K562 (cell line): ENCODE data around the gene KCNJ12. TPM values are rescaled to one million over a fixed set of nuclear protein-coding genes. Genes with fewer than 3 reads are reported as not detected.
"Not testable (repeated sequence)": the region's sequence is repeated elsewhere in the genome, so short reads cannot be mapped to it uniquely, and the experiment has no call there.

Experiments used
- ATAC-seq: fragments of 200-7000 bp; cut with Tn5 transposase; 3 replicates; pipeline ENCODE4 v1.9.1; 2020; ENCODE audit warnings: moderate library complexity
- BruUV-seq: library from RNA; stranded (reverse); fragments of 400-500 nt; replicated peaks from 2 replicates; lab custom pipeline; 2021; lab: Mats Ljungman, UMichigan
- CTCF ChIA-PET: fragments of 300-600 bp; formaldehyde crosslinking; extraction: SDS; loops from one replicate; lab custom pipeline; 2021; ENCODE audit warnings: low intra/inter-chr PET ratio; lab: Yijun Ruan, JAX
- POLR2A ChIA-PET: fragments of 300-600, 350-650 bp; sonication (Branson Sonifier 250); formaldehyde crosslinking; extraction: SDS; loops from one replicate; lab custom pipeline; 2021; ENCODE audit warnings: antibody characterized with exemption, inconsistent platforms; lab: Yijun Ruan, JAX
- DNase-seq, 4 experiments: peaks; one replicate each; pipeline versions ENCODE4 v3.0.0 to v3.0.0-alpha.2; 2011 to 2018; ENCODE audit warnings: low spot score in 3 of 4, mixed read lengths in 3 of 4; ENCODE audit errors: extremely low read depth in 1 of 4
- FAIRE-seq: peaks from 2 replicates; lab custom pipeline; 2011; peaks lifted over from hg19 to GRCh38; lab: Jason Lieb, UNC
- H2AFZ ChIP-seq: 2 replicates; pipeline ENCODE4 v1.6.0; 2011; ENCODE audit warnings: low read depth, low read length, control low read depth, inconsistent platforms
- H3K27ac ChIP-seq: fragments of 200-600 bp; 3 replicates; pipeline ENCODE4 v1.8.0; 2011; ENCODE audit warnings: low read depth, mild to moderate bottlenecking, control low read depth, inconsistent platforms, low read length, moderate library complexity, mixed read lengths; ENCODE audit errors: extremely low read depth
- H3K27me3 ChIP-seq, 2 experiments: fragments of 300-600 bp in 1 of 2; 2 replicates in 1 of 2; 3 replicates in 1 of 2; pipeline versions ENCODE4 v1.6.0 to v1.8.0; 2011; ENCODE audit warnings: inconsistent platforms in 2 of 2, low read length in 2 of 2, mild to moderate bottlenecking in 1 of 2, mixed read lengths in 1 of 2, moderate library complexity in 1 of 2; ENCODE audit not compliant: control insufficient read depth in 2 of 2, insufficient read depth in 2 of 2
- H3K36me3 ChIP-seq: fragments of 300-600 bp; 3 replicates; pipeline ENCODE4 v1.8.0; 2011; ENCODE audit warnings: mild to moderate bottlenecking, low read length, inconsistent platforms; ENCODE audit not compliant: control insufficient read depth, insufficient read depth
- H3K4me1 ChIP-seq, 2 experiments: fragments of 200-600 bp in 1 of 2; replicated peaks in 1 of 2; 2 replicates in 1 of 2; 3 replicates in 1 of 2; pipeline versions ENCODE4 v1.5.1 to v1.8.0; 2011; ENCODE audit warnings: inconsistent platforms in 2 of 2, low read length in 2 of 2, mild to moderate bottlenecking in 1 of 2, mixed read lengths in 1 of 2, moderate library complexity in 1 of 2; ENCODE audit not compliant: control insufficient read depth in 2 of 2, insufficient read depth in 2 of 2
- H3K4me2 ChIP-seq: 2 replicates; pipeline ENCODE4 v1.6.1; 2011; ENCODE audit warnings: low read length, control low read depth, inconsistent platforms, mixed read lengths; ENCODE audit not compliant: insufficient read depth
- H3K4me3 ChIP-seq: fragments of 200-600 bp; sonication (generic), shearing (Covaris generic); 2 replicates; pipeline ENCODE4 v1.5.1; 2016; ENCODE audit warnings: control low read depth, inconsistent platforms
- H3K79me2 ChIP-seq: fragments of 200-600 bp; 3 replicates; pipeline ENCODE4 v1.8.0; 2011; ENCODE audit warnings: low read length, inconsistent platforms; ENCODE audit not compliant: control insufficient read depth, insufficient read depth
- H3K9ac ChIP-seq, 2 experiments: 2 replicates each; pipeline versions ENCODE4 v1.6.0 to v1.6.1; 2011; ENCODE audit warnings: low read depth in 2 of 2, low read length in 2 of 2, control low read depth in 1 of 2, inconsistent platforms in 1 of 2, mild to moderate bottlenecking in 1 of 2, mixed read lengths in 1 of 2; ENCODE audit not compliant: insufficient read depth in 1 of 2
- H3K9me1 ChIP-seq: one replicate; pipeline ENCODE4 v1.6.0; 2011; ENCODE audit warnings: inconsistent platforms, mild to moderate bottlenecking, low read length, moderate library complexity; ENCODE audit not compliant: control insufficient read depth, insufficient read depth
- H3K9me3 ChIP-seq: replicated peaks from 2 replicates; pipeline ENCODE4 v1.5.1; 2011; ENCODE audit warnings: low read depth, low read length, inconsistent platforms; ENCODE audit not compliant: control insufficient read depth, insufficient read depth
- H4K20me1 ChIP-seq: replicated peaks from 2 replicates; pipeline ENCODE4 v1.6.1; 2011; ENCODE audit warnings: low read length, inconsistent platforms, mixed read lengths; ENCODE audit not compliant: control insufficient read depth, insufficient read depth
- WGBS: fragments of 100-300 bp; shearing (Covaris generic); methylation state at CpG from one replicate; pipeline ENCODE4 v1.1.6; 2016; ENCODE audit warnings: low coverage, mixed read lengths; ENCODE audit not compliant: insufficient coverage; ENCODE audit errors: missing lambda C conversion rate; 5-methylcytosine and 5-hydroxymethylcytosine counted together
- in situ Hi-C: fragments of 300-500 bp; cut with MboI; formaldehyde crosslinking; loops from 4 replicates; pipeline ENCODE4 v1.15.0; 2018; ENCODE audit warnings: inconsistent platforms, mixed read lengths
- intact Hi-C: fragments of 100-400 bp; cut with micrococcal nuclease; formaldehyde crosslinking; loops from 2 replicates; pipeline ENCODE4 v1.14.2; 2022
- polyA plus RNA-seq, 8 experiments: library from polyadenylated mRNA; depleted of rRNA in 4 of 8; stranded (reverse) in 5 of 8; unstranded in 3 of 8; fragments of >200 nt; fragmentation: Nextera tagmentation in 2 of 8; fragmentation: Illumina TruSeq in 1 of 8; extraction: Ambion mirVana in 2 of 8; extraction: Trizol in 1 of 8; gene quantifications; 2 replicates each; pipeline versions ENCODE4 v1.2.1 to v1.2.3, GENCODE V29; 2011 to 2014; ENCODE audit warnings: inconsistent platforms in 1 of 8, missing spikeins in 1 of 8
- total RNA-seq, 7 experiments: library from RNA; depleted of rRNA in 6 of 7; stranded (reverse); fragments of >200 nt in 6 of 7; fragmentation: Illumina TruSeq in 2 of 7; extraction: Trizol in 2 of 7; gene quantifications; 2 replicates each; pipeline versions ENCODE4 v1.2.1 to v1.2.3, GENCODE V29; 2011 to 2021; ENCODE audit warnings: low replicate concordance in 1 of 7

KCNJ12 gene
- total and polyA plus RNA-seq, 9 of the 15 experiments (the other 6 are each of a cell fraction or from before 2014, with no cell fraction given) = 0.02 TPM; not detected in 8

DNA sequence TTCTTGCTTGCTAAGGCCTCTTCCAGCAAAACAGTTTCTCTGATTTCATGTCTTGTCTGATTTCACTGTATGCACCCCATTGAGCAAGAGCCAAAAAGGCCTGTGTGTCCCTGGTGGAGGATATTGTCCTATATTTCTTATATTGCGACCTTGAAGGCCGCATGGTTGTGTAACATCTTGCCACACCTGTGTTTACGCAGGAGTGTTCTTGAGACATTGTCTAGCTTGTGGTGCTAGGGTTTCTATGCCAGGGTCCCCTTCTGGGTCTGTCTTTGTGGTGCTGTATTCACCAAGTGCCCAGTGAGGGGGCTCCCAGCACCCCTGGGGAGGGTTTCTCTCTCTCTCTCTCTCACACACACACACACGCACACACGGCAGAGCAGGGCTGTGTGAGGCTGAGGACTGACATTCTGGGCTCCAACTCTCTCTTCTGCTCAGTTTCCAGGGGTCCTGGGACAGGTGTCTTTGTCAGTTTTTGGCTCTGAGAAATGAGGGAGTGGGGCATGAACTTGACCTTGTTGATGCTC lies 35.6 kb downstream of the KCNJ12 start:
- BruUV-seq, ATAC-seq, CTCF ChIA-PET, H3K4me2 ChIP-seq, H3K9ac ChIP-seq, H3K27ac ChIP-seq, H4K20me1 ChIP-seq, H3K4me3 ChIP-seq, H2AFZ ChIP-seq, DNase-seq, H3K27me3 ChIP-seq, POLR2A ChIA-PET, H3K9me3 ChIP-seq, H3K36me3 ChIP-seq, H3K4me1 ChIP-seq, intact Hi-C loops, H3K79me2 ChIP-seq, H3K9me1 ChIP-seq: not testable (repeated sequence)
- WGBS = 27% methylated on average over 3 of the region's 5 CpGs
- peak; percentile 42 for FAIRE-seq
- in situ Hi-C loops = loop anchor here (25.0 kb wide), 1 partner anchor 676 kb away; no protein-coding TSS in a partner anchor

DNA sequence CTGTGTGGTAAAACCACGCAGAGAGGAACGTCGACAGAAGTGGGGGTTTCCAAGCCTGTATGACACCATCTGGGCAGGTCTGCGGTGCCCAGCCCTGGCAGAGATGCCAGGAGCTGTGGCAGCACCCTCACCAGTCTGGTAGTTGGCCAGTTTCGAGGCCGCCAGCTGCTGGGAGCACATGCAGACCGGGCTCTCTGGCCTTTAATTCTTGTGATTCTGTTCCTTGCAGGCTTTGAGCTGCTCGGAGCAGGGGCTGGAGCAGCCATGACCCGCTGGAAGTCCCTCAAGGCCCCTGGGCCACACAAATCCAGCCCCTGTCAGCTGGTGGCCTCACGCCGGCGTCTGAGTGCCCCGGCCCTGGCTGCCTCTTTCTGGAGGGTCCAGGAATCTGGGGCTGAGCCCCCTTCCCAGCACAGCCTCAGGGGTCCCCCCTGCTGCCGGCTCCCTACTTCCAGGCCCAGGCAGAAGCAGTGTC lies 36.1 kb downstream of the KCNJ12 start:
- CTCF ChIA-PET, H3K27me3 ChIP-seq, BruUV-seq, H3K4me2 ChIP-seq, H3K9ac ChIP-seq, H3K4me3 ChIP-seq, POLR2A ChIA-PET, H2AFZ ChIP-seq, FAIRE-seq, H3K27ac ChIP-seq, H3K9me1 ChIP-seq, H3K79me2 ChIP-seq, H3K36me3 ChIP-seq, H3K9me3 ChIP-seq, intact Hi-C loops, H3K4me1 ChIP-seq, DNase-seq, H4K20me1 ChIP-seq: not testable (repeated sequence)
- peak; percentile 20; the same call in 1 of the 3 replicates for ATAC-seq
- in situ Hi-C loops = loop anchor here (25.0 kb wide), 1 partner anchor 675 kb away; no protein-coding TSS in a partner anchor
- WGBS = 10% methylated on average over 4 of the region's 14 CpGs

DNA sequence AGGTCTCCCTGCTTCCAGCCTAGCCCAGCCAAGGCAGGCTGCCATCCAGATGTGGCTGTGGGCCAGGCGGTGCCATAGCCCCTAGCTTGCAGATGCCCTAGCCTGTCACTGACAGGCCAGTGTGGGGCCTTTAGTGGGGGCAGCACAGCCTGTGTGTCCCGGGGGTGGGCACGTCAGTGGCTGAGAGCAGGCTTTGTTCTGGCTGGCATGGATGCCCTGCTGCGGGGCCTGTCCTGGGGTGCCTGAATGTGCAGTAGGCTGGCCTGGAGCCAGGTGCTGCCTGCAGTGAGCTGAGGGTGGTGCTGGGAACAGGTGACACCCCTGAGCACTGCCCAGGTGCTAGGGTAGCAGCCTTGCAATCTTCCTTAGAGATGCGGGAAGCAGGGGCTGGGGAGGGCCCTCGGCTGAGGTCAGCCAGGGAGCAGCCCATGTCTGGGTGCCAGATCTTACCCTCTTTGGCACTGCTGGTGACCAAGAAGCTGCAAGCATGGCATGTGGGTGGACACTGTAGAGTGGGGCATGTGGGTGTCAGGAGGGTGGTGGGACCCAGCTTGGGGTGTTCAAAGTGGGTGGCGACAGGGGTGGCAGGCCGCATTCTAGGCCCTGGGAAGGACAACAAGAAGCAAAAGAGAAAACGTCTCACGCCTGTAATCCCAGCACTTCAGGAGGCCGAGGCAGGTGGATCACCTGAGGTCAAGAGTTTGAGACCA lies 37.6 kb downstream of the KCNJ12 start:
- H2AFZ ChIP-seq, H3K27ac ChIP-seq, ATAC-seq, H3K9ac ChIP-seq, H3K9me1 ChIP-seq, DNase-seq, H3K4me3 ChIP-seq, H3K79me2 ChIP-seq, H3K4me2 ChIP-seq, H4K20me1 ChIP-seq, FAIRE-seq, POLR2A ChIA-PET, H3K36me3 ChIP-seq, intact Hi-C loops, H3K4me1 ChIP-seq, H3K9me3 ChIP-seq, CTCF ChIA-PET, BruUV-seq: not testable (repeated sequence)
- H3K27me3 ChIP-seq = peaks cover 2 to 11% of the 10 kb centered on the region in 2 experiments; a peak in 4 of 5 replicates
- 0% methylated on average over 4 of the region's 11 CpGs for WGBS
- in situ Hi-C loops = loop anchor here (25.0 kb wide), 1 partner anchor 674 kb away; no protein-coding TSS in a partner anchor
